GM12874 (cell line): ENCODE data around the gene F11R.
A peak's percentile ranks its signal among the peaks of the same experiment; 100 is the strongest.

Source experiments
- CTCF ChIP-seq: IDR thresholded peaks from 2 replicates; pipeline ENCODE4 v1.5.1; 2011; ENCODE audit warnings: low read depth, mild to moderate bottlenecking, control low read depth, low read length, moderate library complexity; ENCODE audit not compliant: insufficient read depth

The F11R gene

GRCh38 chr1:161020509-161021164 is at the start of gene F11R:
TSS of gene F11R (minus strand) at chr1:161021152. CDS start at chr1:161021073, 79 bp downstream.
- peak; percentile 21; the same call in 1 of the 2 replicates for TF ChIP-seq CTCF

GRCh38 chr1:161069731-161070270 is 48.8 kb upstream of the F11R start, which contains the start of gene ARHGAP30:
TSS of gene ARHGAP30 (minus strand) at chr1:161069891. CDS start at chr1:161069624, 267 bp downstream.
- TF ChIP-seq CTCF, result no peak

GRCh38 chr1:161069241-161069640 is 48.3 kb upstream of the F11R start:
- no peak for TF ChIP-seq CTCF

- TF ChIP-seq CTCF, result no peak
Observed at GRCh38 chr1:161068306-161069234, 47.6 kb upstream of the F11R start.

- no peak for TF ChIP-seq CTCF
Observed at GRCh38 chr1:161066694-161067093, 45.7 kb upstream of the F11R start.

GRCh38 chr1:161061419-161061818 is 40.5 kb upstream of the F11R start:
- no peak for TF ChIP-seq CTCF

- TF ChIP-seq CTCF, result no peak
Observed at GRCh38 chr1:161059293-161059692, 38.3 kb upstream of the F11R start.
